ENCODE measurements around the gene BLM.

GRCh38 chr15:90691369-90691768 is 25.8 kb upstream of the BLM start:
- no peak for TF ChIP-seq BHLHE40 (IDR thresholded peaks at IDR 0.05; ENCODE audit: borderline replicate concordance)
- no peak for TF ChIP-seq SP1 (IDR thresholded peaks at IDR 0.05)
- TF ChIP-seq PKNOX1 (IDR thresholded peaks at IDR 0.05) = no peak
- no peak for TF ChIP-seq ARNT (IDR thresholded peaks at IDR 0.05)
- TF ChIP-seq FOXA1 (IDR thresholded peaks at IDR 0.05) = no peak
- TF ChIP-seq FOXM1 (IDR thresholded peaks at IDR 0.05; ENCODE audit: borderline replicate concordance) = no peak
- no peak for TF ChIP-seq TARDBP (IDR thresholded peaks at IDR 0.05)
- TF ChIP-seq HDGF (IDR thresholded peaks at IDR 0.05; ENCODE audit: borderline replicate concordance) = no peak
